Testis (tissue), 3 donors: ENCODE measurements around the gene ADAM12. TPM values are rescaled to one million over a fixed set of nuclear protein-coding genes. Genes with fewer than 3 reads are reported as not detected.
"Not testable (repeated sequence)": the region's sequence is repeated elsewhere in the genome, so short reads cannot be mapped to it uniquely, and the experiment has no call there.

Experiments used
- DNase-seq: peaks from one replicate; pipeline ENCODE4 v3.0.0-alpha.2; 2019
- H3K27ac ChIP-seq, 2 donors: fragments of 200-600 bp; sonication (generic); one replicate each; pipeline ENCODE4 v1.5.1; 2019
- H3K27me3 ChIP-seq: fragments of 200-600 bp; sonication (generic); one replicate; pipeline ENCODE4 v1.5.1; 2019
- H3K36me3 ChIP-seq: fragments of 200-600 bp; sonication (generic); one replicate; pipeline ENCODE4 v1.5.1; 2017; ENCODE audit warnings: low read depth; ENCODE audit errors: missing control alignments
- H3K4me1 ChIP-seq: fragments of 200-600 bp; sonication (generic); one replicate; pipeline ENCODE4 v1.5.1; 2019
- H3K4me3 ChIP-seq, 2 donors: fragments of 200-600 bp; sonication (generic); one replicate each; pipeline ENCODE4 v1.5.1; 2017 to 2019
- H3K9me3 ChIP-seq: fragments of 200-600 bp; sonication (generic); one replicate; pipeline ENCODE4 v1.5.1; 2017
- CTCF ChIP-seq, 3 experiments: fragments of 450-650 bp in 2 of 3; fragments of 200-600 bp in 1 of 3; sonication (generic) in 1 of 3; IDR thresholded peaks; one replicate each; pipeline ENCODE4 v1.5.1; 2016 to 2019; ENCODE audit warnings: antibody characterized with exemption in 3 of 3, mild to moderate bottlenecking in 2 of 3, moderate library complexity in 1 of 3
- POLR2A ChIP-seq: fragments of 450-650 bp; IDR thresholded peaks from one replicate; pipeline ENCODE4 v1.6.1; 2017; ENCODE audit warnings: antibody characterized with exemption, mild to moderate bottlenecking, moderate library complexity
- WGBS, 2 donors: methylation state at CpG; one replicate each; pipeline ENCODE4 v1.1.5; 2018; 5-methylcytosine and 5-hydroxymethylcytosine counted together
- intact Hi-C: fragments of 100-400 bp; cut with DNase I; formaldehyde crosslinking; loops from one replicate; pipeline ENCODE4 v1.15.1; 2023; ENCODE audit warnings: low total_unique reads
- polyA plus RNA-seq: library from polyadenylated mRNA; stranded (reverse); fragments of 350-450 nt; fragmentation: Illumina TruSeq; extraction: RNeasy Lipid Tissue Mini Kit (QIAGEN cat#74804); gene quantifications from one replicate; pipeline ENCODE4 v1.2.3, GENCODE V29; 2014; ENCODE audit warnings: low read depth, low replicate concordance; ENCODE audit not compliant: insufficient read depth
- total RNA-seq, 2 donors: library from RNA; depleted of rRNA; stranded (reverse); fragments of >200 nt; gene quantifications; one replicate each; pipeline ENCODE4 v1.2.3, GENCODE V29; 2016

Gene ADAM12
- total and polyA plus RNA-seq, 3 donors from 2014 or later = 2.8 to 9.2 (median 6.1) TPM

- intact Hi-C loops = no loop called here
- no peaks in the 10 kb centered on the region for H3K9me3 ChIP-seq
- WGBS, 2 donors = 66 to 70% methylated on average over 13 of the region's 13 CpGs
- no peak for DNase-seq
- H3K27ac ChIP-seq = no peak overlapping the region
- no peaks in the 10 kb centered on the region for H3K4me1 ChIP-seq
- TF ChIP-seq CTCF (IDR thresholded peaks at IDR 0.05) = no peak
- TF ChIP-seq POLR2A = no peak
- H3K36me3 ChIP-seq = no peaks in the 10 kb centered on the region
- H3K27me3 ChIP-seq = no peaks in the 10 kb centered on the region
- H3K4me3 ChIP-seq = no peak overlapping the region
Observed at GRCh38 chr10:126049759-126050700, 338.2 kb downstream of the ADAM12 start.

DNA sequence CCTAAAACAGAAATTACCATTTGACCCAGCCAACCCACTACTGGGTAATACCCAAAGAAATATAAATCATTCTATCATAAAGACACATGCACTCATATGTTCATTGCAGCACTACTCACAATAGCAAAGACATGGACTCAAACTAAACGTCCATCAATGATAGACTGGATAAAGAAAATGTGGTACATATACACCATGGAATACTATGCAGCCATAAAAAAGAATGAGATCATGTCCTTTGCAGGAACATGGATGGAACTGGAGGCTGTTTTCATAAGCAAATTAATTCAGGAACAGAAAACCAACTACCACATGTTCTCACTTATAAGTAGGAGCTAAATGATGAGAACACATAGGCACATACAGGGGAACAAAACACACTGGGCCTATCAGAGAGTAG, 340.5 kb downstream of the ADAM12 start:
- H3K4me3 ChIP-seq, H3K27ac ChIP-seq, H3K9me3 ChIP-seq, H3K27me3 ChIP-seq, DNase-seq, H3K4me1 ChIP-seq, H3K36me3 ChIP-seq, intact Hi-C loops: not testable (repeated sequence)
- 87 to 89% methylated on average over 1 of the region's 1 CpG for WGBS, 2 donors

GRCh38 chr10:126046831-126047230, 341.4 kb downstream of the ADAM12 start:
- no peaks in the 10 kb centered on the region for H3K9me3 ChIP-seq
- no peaks in the 10 kb centered on the region for H3K27me3 ChIP-seq
- no peaks in the 10 kb centered on the region for H3K4me1 ChIP-seq
- intact Hi-C loops = no loop called here
- TF ChIP-seq CTCF (IDR thresholded peaks at IDR 0.05) (no peak), POLR2A (no peak)
- no peak overlapping the region for H3K27ac ChIP-seq
- H3K4me3 ChIP-seq = no peak overlapping the region
- H3K36me3 ChIP-seq = no peaks in the 10 kb centered on the region
- DNase-seq = no peak
- 80 to 87% methylated on average over 5 of the region's 5 CpGs for WGBS, 2 donors

DNA sequence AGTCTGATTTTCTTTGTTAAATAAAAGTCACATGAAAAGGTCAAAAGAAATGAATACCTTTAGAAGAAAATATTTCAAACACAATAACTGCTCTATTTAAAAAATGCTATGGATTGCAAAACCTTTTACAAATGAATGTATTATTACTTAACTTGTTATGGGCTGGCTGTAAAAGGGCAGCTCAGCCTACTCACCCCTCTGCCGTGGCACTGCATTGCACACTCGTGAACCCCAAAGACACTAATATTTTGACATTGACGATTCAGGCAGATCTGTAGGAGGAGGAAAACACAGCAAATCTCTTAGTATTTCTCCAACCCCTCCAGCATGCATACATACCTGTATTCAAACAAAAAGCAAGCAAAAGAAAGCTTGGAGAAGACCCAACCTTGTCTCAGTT, 342.4 kb downstream of the ADAM12 start:
- intact Hi-C loops = no loop called here
- no peak for TF ChIP-seq POLR2A
- no peak for TF ChIP-seq CTCF (IDR thresholded peaks at IDR 0.05)
- no peak for DNase-seq
- Histone ChIP-seq H3K4me1 (no peaks in the 10 kb centered on the region), H3K9me3 (no peaks in the 10 kb centered on the region), H3K27ac (no peak overlapping the region), H3K27me3 (no peaks in the 10 kb centered on the region), H3K4me3 (no peak overlapping the region), H3K36me3 (no peaks in the 10 kb centered on the region)
- WGBS, 2 donors = 62 to 80% methylated on average over 3 of the region's 3 CpGs

- Histone ChIP-seq H3K9me3 (no peaks in the 10 kb centered on the region), H3K27me3 (no peaks in the 10 kb centered on the region), H3K4me1 (no peaks in the 10 kb centered on the region), H3K36me3 (no peaks in the 10 kb centered on the region), H3K4me3 (no peak overlapping the region), H3K27ac (no peak overlapping the region)
- TF ChIP-seq POLR2A (no peak), CTCF (IDR thresholded peaks at IDR 0.05) (no peak)
- intact Hi-C loops = no loop called here
- no peak for DNase-seq
- 85 to 94% methylated on average over 9 to 10 of the region's 10 CpGs for WGBS, 2 donors
Observed at GRCh38 chr10:126043389-126043788, 344.9 kb downstream of the ADAM12 start.
